Thyroid gland (tissue), 4 donors: ENCODE results near the gene CD2AP. TPM values are rescaled to one million over a fixed set of nuclear protein-coding genes. Genes with fewer than 3 reads are reported as not detected.

Experiments used
- DNase-seq, 2 donors: peaks; one replicate each; pipeline ENCODE4 v3.0.0-alpha.2; 2019
- H3K27ac ChIP-seq, 3 donors: fragments of 200-600 bp; sonication (generic); 1 replicate in 2 of 3; 2 replicates in 1 of 3; pipeline ENCODE4 v1.5.1; 2016 to 2019; ENCODE audit warnings: mild to moderate bottlenecking in 1 of 3, moderate library complexity in 1 of 3
- H3K27me3 ChIP-seq: fragments of 200-600 bp; sonication (generic); one replicate; pipeline ENCODE4 v1.5.1; 2019
- H3K36me3 ChIP-seq, 2 donors: fragments of 200-600 bp; sonication (generic); one replicate each; pipeline ENCODE4 v1.5.1; 2016 to 2019
- H3K4me1 ChIP-seq, 2 donors: fragments of 200-600 bp; sonication (generic); one replicate each; pipeline ENCODE4 v1.5.1; 2017 to 2019
- H3K4me3 ChIP-seq, 3 donors: fragments of 200-600 bp; sonication (generic); replicated peaks in 1 of 3; 1 replicate in 2 of 3; 2 replicates in 1 of 3; pipeline ENCODE4 v1.5.1; 2016; ENCODE audit warnings: mild to moderate bottlenecking in 1 of 3
- H3K9me3 ChIP-seq: fragments of 200-600 bp; sonication (generic); one replicate; pipeline ENCODE4 v1.5.1; 2017
- CTCF ChIP-seq, 6 experiments: fragments of 200-600 bp in 3 of 6; fragments of 450-650 bp in 3 of 6; sonication (generic) in 3 of 6; IDR thresholded peaks; one replicate each; pipeline ENCODE4 v1.5.1; 2016 to 2019; ENCODE audit warnings: antibody characterized with exemption in 6 of 6, mild to moderate bottlenecking in 2 of 6, inconsistent platforms in 1 of 6, moderate library complexity in 1 of 6
- POLR2A ChIP-seq, 2 donors: fragments of 450-650 bp; IDR thresholded peaks; one replicate each; pipeline ENCODE4 v1.6.1; 2017; ENCODE audit warnings: antibody characterized with exemption in 2 of 2, mild to moderate bottlenecking in 2 of 2, moderate library complexity in 1 of 2
- WGBS, 2 donors: methylation state at CpG; one replicate each; pipeline ENCODE4 v1.1.5; 2017; 5-methylcytosine and 5-hydroxymethylcytosine counted together
- intact Hi-C: fragments of 100-400 bp; cut with DNase I; formaldehyde crosslinking; loops from one replicate; pipeline ENCODE4 v1.15.1; 2023
- total RNA-seq, 4 donors: library from RNA; depleted of rRNA; stranded (reverse); fragments of >200 nt; gene quantifications; one replicate each; pipeline ENCODE4 v1.2.3, GENCODE V29; 2016

The CD2AP gene
- total RNA-seq, 4 donors from 2014 or later: 27.9 to 48.2 (median 33.0) TPM

DNA sequence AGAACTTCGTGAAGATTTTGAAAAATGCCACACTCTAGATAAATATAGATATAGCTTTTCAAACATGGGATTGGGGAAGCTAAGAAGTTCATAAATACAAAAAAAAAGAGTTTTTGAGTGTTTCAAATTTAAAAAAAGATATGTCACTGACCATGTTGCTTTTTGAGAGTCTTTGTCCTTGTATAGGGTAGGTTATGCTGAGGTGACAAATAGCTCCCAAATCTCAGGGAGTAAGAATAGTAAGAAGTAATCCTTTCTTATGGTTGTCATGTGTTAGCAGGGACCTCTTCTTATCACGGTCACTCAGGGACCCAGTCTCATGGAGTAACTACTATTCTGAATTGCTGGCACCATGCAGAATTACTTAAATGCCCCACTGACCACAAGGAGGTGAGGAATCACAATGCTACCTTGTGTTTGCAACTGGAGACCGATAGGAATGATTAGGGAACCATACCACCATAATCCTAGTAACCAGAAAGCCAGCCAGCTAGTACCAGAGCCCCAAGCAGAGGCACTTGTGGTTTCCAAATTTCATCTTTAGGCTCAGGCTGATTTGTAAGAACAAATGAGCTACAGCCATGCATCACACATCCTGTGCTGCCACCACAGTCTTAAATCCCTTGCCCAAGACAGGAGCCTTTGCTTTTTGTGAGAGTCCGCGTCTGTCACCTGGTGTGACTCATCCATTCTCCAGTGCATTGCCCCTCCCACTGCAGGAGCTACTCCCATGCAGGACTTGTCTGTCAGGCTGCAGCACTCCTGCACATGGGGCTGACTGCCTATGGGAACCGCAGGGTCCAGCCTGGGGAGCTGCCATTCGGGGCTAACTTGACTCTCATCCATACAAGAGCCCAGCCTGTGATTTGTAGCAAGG lies 178.4 kb downstream of the CD2AP start:
- intact Hi-C loops: no loop called here
- Histone ChIP-seq H3K36me3 (no peaks in the 10 kb centered on the region), H3K4me3 (no peak overlapping the region), H3K4me1 (no peaks in the 10 kb centered on the region), H3K27ac (no peak overlapping the region), H3K9me3 (no peaks in the 10 kb centered on the region), H3K27me3 (no peaks in the 10 kb centered on the region)
- TF ChIP-seq POLR2A (IDR thresholded peaks at IDR 0.05) (no peak), CTCF (IDR thresholded peaks at IDR 0.05) (no peak)
- WGBS, 2 donors: 71 to 83% methylated on average over 7 of the region's 7 CpGs
- DNase-seq: no peak

- H3K9me3 ChIP-seq: no peaks in the 10 kb centered on the region
- TF ChIP-seq CTCF (IDR thresholded peaks at IDR 0.05) (no peak), POLR2A (IDR thresholded peaks at IDR 0.05) (no peak)
- intact Hi-C loops: no loop called here
- H3K4me1 ChIP-seq: no peaks in the 10 kb centered on the region
- WGBS, 2 donors: 82 to 92% methylated on average over 5 of the region's 5 CpGs
- no peak overlapping the region for H3K4me3 ChIP-seq
- no peaks in the 10 kb centered on the region for H3K36me3 ChIP-seq
- no peak for DNase-seq
- H3K27me3 ChIP-seq: peaks cover 3% of the 10 kb centered on the region
- no peak overlapping the region for H3K27ac ChIP-seq
Observed at GRCh38 chr6:47661960-47662359, 184.4 kb downstream of the CD2AP start.

- intact Hi-C loops: no loop called here
- no peaks in the 10 kb centered on the region for H3K4me1 ChIP-seq
- no peak overlapping the region for H3K4me3 ChIP-seq
- H3K36me3 ChIP-seq: no peaks in the 10 kb centered on the region
- no peak for DNase-seq
- TF ChIP-seq CTCF (IDR thresholded peaks at IDR 0.05) (no peak), POLR2A (IDR thresholded peaks at IDR 0.05) (no peak)
- H3K27me3 ChIP-seq: peaks cover 3% of the 10 kb centered on the region
- H3K27ac ChIP-seq: no peak overlapping the region
- no peaks in the 10 kb centered on the region for H3K9me3 ChIP-seq
- 79 to 87% methylated on average over 13 of the region's 13 CpGs for WGBS, 2 donors
Observed at GRCh38 chr6:47663462-47664216, 186.1 kb downstream of the CD2AP start.

- H3K4me1 ChIP-seq: peaks cover 0 to under 1% of the 10 kb centered on the region in 2 donors
Observed at GRCh38 chr6:47665112-47665511, 187.5 kb downstream of the CD2AP start.

More at GRCh38 chr6:47665112-47665511, 187.5 kb downstream of the CD2AP start:
- WGBS, 2 donors: 81% methylated on average over 3 of the region's 3 CpGs
- intact Hi-C loops: no loop called here
- DNase-seq: no peak
- Histone ChIP-seq H3K9me3 (no peaks in the 10 kb centered on the region), H3K27ac (no peak overlapping the region), H3K27me3 (peaks cover 3% of the 10 kb centered on the region), H3K36me3 (no peaks in the 10 kb centered on the region), H3K4me3 (no peak overlapping the region)
- TF ChIP-seq POLR2A (IDR thresholded peaks at IDR 0.05): no peak
- TF ChIP-seq CTCF (IDR thresholded peaks at IDR 0.05): no peak
